GM18498 (cell line): ENCODE measurements around the gene AMACR.

Experiments
- ATAC-seq: cut with Tn5 transposase; IDR thresholded peaks from one replicate; pipeline ENCODE4 v1.9.1; 2021; ENCODE audit warnings: mild to moderate bottlenecking, moderate library complexity; ENCODE audit not compliant: unreplicated experiment

AMACR gene

DNA sequence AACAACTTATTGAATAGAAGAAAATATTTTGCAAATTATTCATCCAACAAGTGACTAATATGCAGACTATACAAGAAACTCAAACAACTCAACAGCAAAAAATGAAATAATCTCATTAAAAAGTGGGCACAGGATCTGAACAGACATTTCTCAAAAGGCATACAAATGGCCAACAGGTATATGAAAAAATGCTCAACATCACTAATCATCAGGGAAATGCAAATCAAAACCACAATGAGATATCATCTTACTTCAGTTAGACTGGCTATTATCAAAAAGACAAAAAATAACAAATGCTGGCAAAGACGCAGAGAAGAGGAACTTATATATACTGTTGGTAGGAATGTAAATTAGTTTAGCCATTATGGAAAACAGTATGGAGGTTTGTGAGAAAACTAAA lies 1.8 kb upstream of the AMACR start:
- no peak for ATAC-seq

GRCh38 chr5:34008802-34009201 lies 952 bp upstream of the AMACR start:
- no peak for ATAC-seq

DNA sequence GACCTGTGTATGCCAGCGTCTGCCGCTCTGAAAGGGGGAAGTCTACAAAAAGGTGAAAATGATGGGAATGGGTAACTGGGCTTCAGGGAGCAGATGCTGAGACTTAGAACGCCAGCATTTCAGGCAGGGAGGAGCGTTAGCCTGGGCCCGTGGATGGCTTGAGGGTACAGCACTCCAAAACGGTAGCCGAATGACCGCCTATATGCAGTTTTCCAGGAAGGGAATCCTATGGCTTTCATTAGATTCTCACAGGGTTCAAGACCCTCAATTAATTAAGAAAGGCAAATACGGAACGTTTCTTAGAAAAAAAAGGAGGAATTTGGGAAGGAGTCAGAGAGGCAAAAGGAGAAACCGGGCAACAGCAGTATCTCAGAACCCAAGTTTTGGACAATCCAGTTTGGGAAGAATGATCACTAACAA lies 639 bp downstream of the AMACR start:
- no peak for ATAC-seq

DNA sequence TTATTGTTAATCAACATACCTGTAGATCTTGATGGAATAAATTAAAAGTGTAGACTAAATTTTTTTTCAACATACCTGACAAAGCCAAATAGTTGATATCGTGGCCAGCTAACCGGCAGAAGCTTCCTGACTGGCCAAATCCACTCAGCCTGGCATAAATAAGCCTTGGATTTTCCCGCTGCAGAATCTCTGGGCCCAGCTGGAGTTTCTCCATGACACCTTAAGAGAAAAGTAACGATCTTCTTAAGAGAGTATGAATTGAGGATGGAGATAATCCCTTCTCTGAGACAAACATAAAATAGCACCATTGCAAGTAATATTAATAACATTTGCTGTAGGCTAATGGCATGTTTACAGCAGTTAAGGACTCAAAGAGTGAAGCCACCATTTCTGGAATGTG lies 2.2 kb downstream of the AMACR start:
- ATAC-seq: no peak

DNA sequence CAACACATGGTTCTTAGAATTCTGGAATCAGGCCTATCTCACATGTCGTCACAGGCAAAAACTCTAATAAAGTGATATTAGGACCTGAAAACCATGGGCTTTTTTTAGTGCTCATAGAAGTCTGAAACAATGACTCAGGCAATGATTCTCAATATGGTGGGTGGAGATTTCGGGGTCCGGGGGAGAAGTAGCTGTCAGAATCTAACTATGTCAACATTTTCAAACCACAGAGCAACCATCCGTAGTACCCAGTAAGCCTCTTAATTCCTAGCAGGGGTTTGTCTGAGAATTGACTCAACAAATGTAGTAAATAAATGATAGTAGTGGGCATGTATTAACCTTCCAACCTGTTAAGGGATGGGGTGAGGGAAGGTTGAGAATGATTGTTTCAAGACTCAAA lies 2.6 kb downstream of the AMACR start:
- no peak for ATAC-seq

- ATAC-seq: no peak
Observed at GRCh38 chr5:34003941-34004340, 3.9 kb downstream of the AMACR start.

DNA sequence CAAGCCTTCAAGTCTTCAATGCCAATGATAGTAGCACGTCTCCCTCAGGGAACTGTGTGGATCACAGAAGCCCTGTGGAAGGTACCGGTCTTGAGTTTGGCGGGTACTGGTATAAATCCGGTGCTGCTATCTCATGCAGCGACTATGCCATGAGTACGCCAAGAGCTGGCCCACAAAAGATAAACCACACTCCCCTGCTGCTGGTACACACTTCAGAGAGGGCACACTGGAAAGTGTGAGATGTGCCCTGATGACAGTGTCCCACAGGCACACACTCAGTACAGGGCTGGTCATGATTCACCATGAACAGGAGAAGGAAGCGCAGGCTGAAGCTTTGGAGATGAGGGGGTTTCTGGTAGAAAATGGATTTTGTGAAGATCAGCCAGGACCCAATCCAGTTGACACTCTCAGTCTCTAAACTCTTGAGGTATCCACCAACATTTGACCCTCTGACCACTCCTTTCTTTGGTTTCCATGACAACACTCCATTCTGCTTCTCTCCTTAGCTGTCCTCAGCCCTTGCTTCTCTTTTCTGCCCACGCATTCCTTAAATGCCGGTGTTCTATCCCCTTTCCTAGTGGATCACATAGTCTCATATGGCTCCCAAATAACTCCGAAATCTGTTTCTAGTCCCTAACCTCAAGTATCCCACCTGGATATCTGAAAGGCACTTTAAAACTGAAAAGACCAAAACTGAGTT lies 5.1 kb downstream of the AMACR start:
- ATAC-seq: no peak

DNA sequence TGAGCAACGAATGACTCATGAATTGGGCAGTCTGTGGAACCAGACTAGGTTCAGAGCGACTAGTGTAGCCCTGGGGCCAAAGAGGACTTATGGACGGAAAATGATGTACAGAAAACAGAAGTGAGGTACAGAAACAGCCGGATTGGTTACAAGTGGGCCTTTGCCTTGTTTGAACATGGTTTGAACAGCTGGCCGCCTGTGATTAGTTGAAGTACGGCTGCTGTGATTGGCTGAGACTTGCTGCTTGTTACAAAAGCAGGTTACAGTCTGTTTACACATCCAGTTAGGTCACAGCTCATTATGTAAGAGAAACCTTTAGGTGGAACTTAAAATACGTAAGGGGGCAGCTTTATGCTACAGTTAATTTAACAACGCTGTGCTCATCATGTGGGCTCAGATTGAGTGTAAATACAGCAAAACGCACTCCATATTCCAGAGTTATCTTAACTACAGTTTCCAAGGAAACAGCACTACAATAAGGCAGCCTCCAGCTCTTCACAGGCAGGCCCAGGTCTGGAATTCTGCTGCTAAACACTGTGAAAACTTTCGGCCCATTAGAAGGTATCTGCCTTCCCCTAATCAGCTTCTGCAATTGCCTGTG lies 6.5 kb downstream of the AMACR start:
- ATAC-seq: no peak

DNA sequence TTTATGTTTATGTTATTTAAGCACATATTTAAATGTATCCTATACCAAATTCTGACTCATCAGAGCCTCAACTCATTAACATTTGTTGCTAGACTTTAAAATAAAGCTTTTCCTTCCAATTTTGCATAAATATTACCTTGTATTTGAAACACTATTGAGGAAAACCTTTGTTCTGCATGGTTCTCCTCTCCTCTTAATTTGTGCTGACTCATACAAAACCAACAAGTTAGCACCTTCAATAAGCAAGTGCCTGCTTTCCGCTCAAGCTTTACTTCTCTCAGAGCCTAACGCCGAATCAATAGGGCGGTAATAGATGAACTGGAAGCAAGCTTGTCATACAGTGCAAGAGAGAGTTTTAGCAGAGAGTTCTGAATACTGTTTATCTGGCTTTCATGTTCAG lies 7.9 kb downstream of the AMACR start:
- no peak for ATAC-seq

- ATAC-seq: peak; percentile 78
Observed at GRCh38 chr5:33997331-33997983, 10.4 kb downstream of the AMACR start.

GRCh38 chr5:33995865-33996264 lies 12.0 kb downstream of the AMACR start:
- ATAC-seq: no peak

DNA sequence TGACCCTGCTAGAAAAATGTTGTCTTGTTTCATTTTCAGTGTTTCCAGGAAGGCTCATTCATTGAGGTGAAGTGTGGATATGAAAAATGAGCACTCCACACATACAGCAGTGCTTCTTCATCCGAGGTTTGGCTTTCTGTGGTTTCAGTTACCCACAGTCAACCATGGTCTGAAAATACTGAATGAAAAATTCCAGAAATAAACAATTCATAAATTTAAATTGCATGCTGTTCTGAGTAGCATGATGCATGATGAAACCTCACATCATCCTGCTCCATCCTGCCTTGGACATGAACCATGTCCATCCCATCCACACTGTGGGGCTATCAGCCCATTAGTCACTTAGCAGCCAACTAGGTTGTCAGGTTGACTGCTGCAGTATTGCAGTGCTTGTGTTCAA lies 13.0 kb downstream of the AMACR start:
- no peak for ATAC-seq

DNA sequence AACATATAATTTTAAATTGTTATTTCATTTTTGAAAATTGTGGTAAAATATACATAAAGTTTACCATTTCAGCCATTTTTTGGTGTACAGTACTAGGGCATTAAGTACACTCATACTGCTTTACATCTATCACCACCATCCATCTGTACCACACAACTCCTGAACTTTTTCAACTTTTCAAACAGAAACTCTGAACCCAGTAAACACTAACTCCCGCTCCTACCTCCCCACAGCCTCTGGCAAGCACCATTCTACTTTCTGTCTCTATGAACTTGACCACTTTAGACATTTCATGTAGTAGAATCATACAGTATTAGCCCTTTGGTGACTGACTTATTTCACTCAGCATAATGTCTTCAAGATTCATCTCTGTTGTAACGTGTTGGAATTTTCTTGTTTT lies 15.0 kb downstream of the AMACR start:
- ATAC-seq: no peak

- no peak for ATAC-seq
Observed at GRCh38 chr5:33985447-33985846, 22.4 kb downstream of the AMACR start.

DNA sequence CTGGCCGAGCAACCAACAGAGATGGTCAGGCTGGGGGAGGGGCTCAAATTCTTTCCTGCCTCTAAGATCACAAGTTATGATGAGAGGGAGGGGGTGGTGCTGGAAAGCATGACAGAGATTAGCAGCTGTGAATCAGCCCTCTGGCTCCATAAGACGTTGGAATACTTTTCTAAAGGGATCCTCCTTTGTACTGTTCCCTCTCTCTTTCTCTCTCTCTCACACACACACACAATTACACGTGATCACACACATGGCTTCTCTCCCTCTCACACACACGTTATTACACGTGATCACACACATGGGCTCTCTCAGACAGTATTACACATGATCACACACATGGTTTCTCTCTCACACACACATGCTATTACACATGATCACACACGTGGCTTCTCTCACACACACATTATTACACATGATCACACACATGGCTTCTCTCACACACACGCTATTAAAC lies 23.2 kb downstream of the AMACR start, which contains the start of gene SLC45A2:
Gene SLC45A2, minus strand, starts transcription at position 23 of the 454 bp plus-strand sequence. CDS start 110 bp downstream, outside the sequence.
- no peak for ATAC-seq

DNA sequence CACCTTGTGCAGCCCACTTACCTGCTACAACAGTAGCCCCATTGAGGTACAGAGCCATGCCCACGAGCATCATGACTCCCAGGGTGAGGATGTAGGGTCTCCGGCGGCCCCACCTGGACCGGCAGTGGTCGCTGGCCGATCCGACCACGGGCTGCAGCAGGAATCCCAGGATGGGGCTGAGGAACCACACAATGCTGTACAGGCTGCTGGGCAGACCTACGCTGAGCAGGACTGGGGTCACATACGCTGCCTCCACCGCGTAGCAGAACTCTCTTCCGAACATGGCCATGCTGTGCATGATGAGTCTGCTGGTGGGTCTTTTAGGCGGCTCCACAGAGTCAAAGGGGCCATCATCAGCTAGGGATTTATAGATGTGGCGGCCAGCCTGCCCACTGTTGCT lies 23.7 kb downstream of the AMACR start:
- ATAC-seq: no peak

DNA sequence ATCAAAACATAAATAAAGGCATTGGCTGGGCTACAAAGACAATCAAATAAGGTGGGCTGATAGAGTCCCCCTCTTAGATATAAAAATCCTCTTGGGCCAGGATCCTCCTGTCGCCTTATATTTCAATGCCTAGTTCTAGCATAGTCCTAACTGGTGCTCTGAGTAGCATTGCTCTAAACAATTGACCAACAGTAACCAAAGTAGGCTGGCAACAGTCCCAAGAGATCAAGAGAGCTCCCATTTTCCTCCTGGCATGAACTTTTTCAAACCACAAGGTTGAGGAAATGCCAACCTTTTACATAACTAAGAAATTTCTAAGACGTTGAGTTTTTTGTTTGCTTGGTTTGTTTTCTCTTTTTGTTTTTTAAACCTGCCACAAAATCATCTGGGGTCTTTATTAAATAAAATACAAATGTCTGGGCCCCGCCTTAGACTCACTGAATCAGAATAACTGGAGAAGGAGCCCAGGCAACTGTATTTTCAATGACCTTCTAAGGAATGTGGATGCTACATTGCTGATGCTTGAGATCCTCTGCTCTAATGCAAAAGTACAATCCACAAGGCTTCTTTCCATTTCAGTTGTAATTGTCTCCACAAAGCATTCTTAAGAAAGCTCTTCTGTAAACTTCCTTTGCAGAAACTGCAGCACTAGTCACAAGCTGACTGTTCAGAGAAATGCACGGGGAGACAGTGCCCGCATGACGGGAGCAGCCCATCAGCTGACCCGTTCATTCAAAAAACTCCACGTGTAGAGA lies 26.3 kb downstream of the AMACR start:
- ATAC-seq: no peak

DNA sequence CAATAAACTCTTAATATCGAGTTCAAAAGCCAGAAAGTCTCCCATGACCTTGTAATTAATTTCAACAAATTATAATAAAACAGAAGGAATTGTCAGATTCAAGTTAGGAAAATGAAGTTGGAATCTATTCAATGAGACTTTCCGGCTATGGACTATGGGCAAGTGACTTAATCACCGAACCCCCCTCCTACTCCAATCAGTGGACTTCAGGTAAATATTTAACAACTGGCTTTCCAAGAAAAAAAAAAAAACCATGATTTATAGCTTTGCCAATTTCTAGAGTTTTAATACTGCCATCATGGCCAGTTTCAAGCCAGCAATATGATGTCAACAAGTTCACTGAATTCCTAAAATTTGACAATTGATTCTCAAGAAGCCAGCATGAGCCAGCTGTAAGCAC lies 27.8 kb downstream of the AMACR start:
- ATAC-seq: no peak

DNA sequence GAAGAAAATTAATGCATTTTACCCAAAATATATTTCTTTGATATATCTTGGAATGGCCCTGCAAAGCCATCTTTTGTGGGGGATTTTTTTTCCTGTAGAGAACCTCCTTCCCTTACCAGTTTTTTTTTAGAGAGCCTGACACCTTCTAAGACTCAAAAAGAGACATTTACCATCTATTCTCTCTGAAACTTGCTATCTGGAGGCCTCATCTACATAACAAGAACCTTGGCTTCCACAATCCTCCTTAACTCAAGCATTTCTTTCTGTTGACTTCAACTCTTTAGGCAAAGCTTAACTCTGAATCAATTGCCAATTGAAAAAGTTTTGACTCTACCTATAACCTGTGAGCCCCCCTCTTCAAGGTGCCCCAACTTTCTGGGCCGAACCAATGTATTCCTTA lies 29.5 kb downstream of the AMACR start:
- no peak for ATAC-seq

DNA sequence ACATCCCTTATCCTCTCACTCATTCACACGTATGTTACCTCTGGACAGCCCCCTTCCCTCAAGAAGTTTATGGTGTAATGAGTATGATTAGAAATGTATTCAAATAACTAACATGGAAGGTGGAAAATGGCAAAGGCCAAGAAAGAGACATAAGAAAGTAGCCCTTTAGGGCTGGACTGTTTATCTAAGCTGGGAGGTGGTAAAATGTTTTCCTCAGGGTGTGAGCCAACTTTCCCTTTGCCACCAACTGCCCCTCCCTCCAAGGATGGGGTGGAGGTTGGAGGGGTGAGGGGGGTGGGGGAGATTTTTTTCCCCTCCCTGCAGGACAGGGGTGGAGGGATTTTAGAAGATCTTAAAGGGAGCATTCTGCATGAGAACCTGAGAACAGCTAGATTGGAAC lies 31.5 kb downstream of the AMACR start:
- ATAC-seq: no peak

GRCh38 chr5:33975852-33976251 lies 32.0 kb downstream of the AMACR start:
- no peak for ATAC-seq
